ENCODE data around the gene CLCN4.

Gene CLCN4

DNA sequence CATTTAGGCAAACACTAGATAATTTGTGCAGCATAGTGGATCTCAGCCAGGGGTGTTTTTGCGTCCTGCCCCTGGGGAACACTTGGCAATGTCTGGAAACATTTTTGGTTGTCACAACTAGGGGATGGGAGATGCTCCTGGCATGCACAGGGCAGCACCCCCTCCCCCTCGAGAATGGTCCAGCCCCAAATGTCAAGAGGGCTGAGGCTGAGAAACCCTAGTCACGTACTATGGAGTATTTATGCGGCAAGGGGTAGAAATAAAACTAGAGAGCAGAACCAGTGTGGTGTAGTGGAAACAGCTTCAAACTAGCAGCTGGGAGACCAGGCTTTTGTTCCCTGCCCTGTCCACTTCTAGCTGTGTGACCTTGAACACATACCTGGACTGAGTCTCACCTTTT lies 38.2 kb upstream of the CLCN4 start:
- DNase-seq (ENCODE audit: low read depth): no peak
- H3K4me3 ChIP-seq (ENCODE audit: low read depth, low read length): no peak overlapping the region
- TF ChIP-seq MYC (IDR thresholded peaks at IDR 0.05; ENCODE audit: low read depth, low read length): no peak
- TF ChIP-seq MAX (IDR thresholded peaks at IDR 0.05; ENCODE audit: low read depth, low read length): no peak
- TF ChIP-seq CTCF (IDR thresholded peaks at IDR 0.05; ENCODE audit: low read depth, low read length): no peak
- no peak for TF ChIP-seq POLR2A (IDR thresholded peaks at IDR 0.05; ENCODE audit: extremely low read depth, insufficient read length)

- peak; percentile 84 for DNase-seq (ENCODE audit: low read depth)
- no peak overlapping the region for H3K4me3 ChIP-seq (ENCODE audit: low read depth, low read length)
- TF ChIP-seq MAX (IDR thresholded peaks at IDR 0.05; ENCODE audit: low read depth, low read length): peak; percentile 78
- peak; percentile 82 for TF ChIP-seq CTCF (IDR thresholded peaks at IDR 0.05; ENCODE audit: low read depth, low read length)
- TF ChIP-seq MYC (IDR thresholded peaks at IDR 0.05; ENCODE audit: low read depth, low read length): peak; percentile 64
- TF ChIP-seq POLR2A (IDR thresholded peaks at IDR 0.05; ENCODE audit: extremely low read depth, insufficient read length): no peak
Observed at GRCh38 chrX:10119399-10119990, 37.3 kb upstream of the CLCN4 start.

GRCh38 chrX:10120331-10120730 lies 36.4 kb upstream of the CLCN4 start:
- DNase-seq (ENCODE audit: low read depth): no peak
- H3K4me3 ChIP-seq (ENCODE audit: low read depth, low read length): no peak overlapping the region
- TF ChIP-seq CTCF (IDR thresholded peaks at IDR 0.05; ENCODE audit: low read depth, low read length) (no peak), POLR2A (IDR thresholded peaks at IDR 0.05; ENCODE audit: extremely low read depth, insufficient read length) (no peak), MYC (IDR thresholded peaks at IDR 0.05; ENCODE audit: low read depth, low read length) (no peak), MAX (IDR thresholded peaks at IDR 0.05; ENCODE audit: low read depth, low read length) (no peak)

- DNase-seq (ENCODE audit: low read depth): peak; percentile 55
- no peak overlapping the region for H3K4me3 ChIP-seq (ENCODE audit: low read depth, low read length)
- TF ChIP-seq POLR2A (IDR thresholded peaks at IDR 0.05; ENCODE audit: extremely low read depth, insufficient read length) (no peak), MAX (IDR thresholded peaks at IDR 0.05; ENCODE audit: low read depth, low read length) (no peak), MYC (IDR thresholded peaks at IDR 0.05; ENCODE audit: low read depth, low read length) (no peak), CTCF (IDR thresholded peaks at IDR 0.05; ENCODE audit: low read depth, low read length) (no peak)
Observed at GRCh38 chrX:10120828-10121227, 35.9 kb upstream of the CLCN4 start.

DNA sequence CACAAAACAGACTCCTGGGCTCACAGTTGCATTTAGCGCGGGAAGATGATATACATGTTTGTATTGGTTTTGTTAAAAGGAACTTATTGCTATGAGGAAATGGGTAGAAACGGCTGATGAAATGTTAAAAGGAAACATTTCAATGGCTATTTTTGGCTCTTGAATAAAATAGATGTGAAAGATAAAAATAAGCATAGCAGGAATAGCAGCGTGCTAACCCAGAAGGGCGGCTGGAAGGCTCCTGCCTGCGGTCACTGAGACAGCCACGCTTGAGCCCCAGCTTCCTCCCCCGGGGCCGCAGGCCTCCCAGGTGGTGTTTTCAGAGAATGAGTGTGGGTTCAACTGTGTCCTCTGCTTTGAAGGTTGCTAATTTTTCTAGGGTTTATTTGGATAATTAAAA lies 35.0 kb upstream of the CLCN4 start:
- peak; percentile 84 for DNase-seq (ENCODE audit: low read depth)
- H3K4me3 ChIP-seq (ENCODE audit: low read depth, low read length): no peak overlapping the region
- TF ChIP-seq MAX (IDR thresholded peaks at IDR 0.05; ENCODE audit: low read depth, low read length): peak; percentile 63
- TF ChIP-seq POLR2A (IDR thresholded peaks at IDR 0.05; ENCODE audit: extremely low read depth, insufficient read length): no peak
- peak; percentile 62; the same call in 1 of the 2 replicates for TF ChIP-seq MYC (IDR thresholded peaks at IDR 0.05; ENCODE audit: low read depth, low read length)
- TF ChIP-seq CTCF (IDR thresholded peaks at IDR 0.05; ENCODE audit: low read depth, low read length): no peak
